ENCODE data around the gene PITX2. TPM values are rescaled to one million over a fixed set of nuclear protein-coding genes. Genes with fewer than 3 reads are reported as not detected.

PITX2 gene
- total RNA-seq, 1 experiment from 2014 or later, result 8.3 TPM

GRCh38 chr4:110628663-110629213 lies 5.9 kb upstream of the PITX2 start:
- ChIA-PET CTCF (no interaction called here), POLR2A (no interaction called here), RAD21 (ENCODE audit: low non-redundant PET in 1 of 2, low total read pairs in 2 of 2, uncharacterized antibody in 2 of 2, unreplicated experiment in 2 of 2) (no interaction called here)
- H3K4me3 ChIP-seq (replicated peaks in 1 of 2; ENCODE audit: low read depth in 1 of 2, low read length in 2 of 2), result no peak overlapping the region
- no peak overlapping the region for H3K27ac ChIP-seq (ENCODE audit: low read depth, low read length)
- no TSS peak for BruUV-seq (replicated peaks)
- H3K9ac ChIP-seq (ENCODE audit: low read length), result no peak overlapping the region
- H2AFZ ChIP-seq (ENCODE audit: low read depth, low read length, poor library complexity, severe bottlenecking), result no peak overlapping the region
- no peak overlapping the region for H3K4me2 ChIP-seq (ENCODE audit: low read length)
- no peaks in the 10 kb centered on the region for H3K27me3 ChIP-seq (ENCODE audit: insufficient read depth, low read length)
- TF ChIP-seq POLR2A (IDR thresholded peaks at IDR 0.05; ENCODE audit: borderline replicate concordance, extremely low read depth, insufficient read depth, insufficient read length), result no peak
- no peak for TF ChIP-seq SP1 (IDR thresholded peaks at IDR 0.05; ENCODE audit: low read depth)
- TF ChIP-seq CBX3 (IDR thresholded peaks at IDR 0.05; ENCODE audit: low read depth), result no peak
- no peak for TF ChIP-seq RAD21 (IDR thresholded peaks at IDR 0.05; ENCODE audit: low read depth)
- no peak for TF ChIP-seq SRF (IDR thresholded peaks at IDR 0.05; ENCODE audit: low read depth)
- no peak for TF ChIP-seq TCF7L2 (IDR thresholded peaks at IDR 0.05; ENCODE audit: borderline replicate concordance, extremely low read depth, insufficient read depth, insufficient read length)
- TF ChIP-seq MAX (IDR thresholded peaks at IDR 0.05), result no peak
- TF ChIP-seq EGR1 (IDR thresholded peaks at IDR 0.05; ENCODE audit: low read depth), result no peak
- no peak for TF ChIP-seq ZBTB33 (IDR thresholded peaks at IDR 0.05; ENCODE audit: extremely low read depth, insufficient replicate concordance, low read length)
- no peak for TF ChIP-seq REST (IDR thresholded peaks at IDR 0.05; ENCODE audit: low read depth)
- ATAC-seq (no peak), DNase-seq (ENCODE audit: low read depth, low spot score) (no peak)
- H4K20me1 ChIP-seq (ENCODE audit: insufficient read depth), result no peaks in the 10 kb centered on the region
- intact Hi-C loops (cut with micrococcal nuclease), result no loop called here
- no peaks in the 10 kb centered on the region; the same call in 1 of the 2 replicates for H3K9me2 ChIP-seq (ENCODE audit: insufficient read depth)
- H3K36me3 ChIP-seq (ENCODE audit: control insufficient read depth in 1 of 2, insufficient read depth in 2 of 2, low read length in 2 of 2), result no peaks in the 10 kb centered on the region
- H3K9me3 ChIP-seq (ENCODE audit: control insufficient read depth in 1 of 2, insufficient read depth in 1 of 2, low read depth in 1 of 2, low read length in 2 of 2), result no peaks in the 10 kb centered on the region
- H3K4me1 ChIP-seq (ENCODE audit: control insufficient read depth in 1 of 2, insufficient read depth in 2 of 2, low read length in 2 of 2), result peaks cover 0 to 8% of the 10 kb centered on the region in 2 experiments; a peak in 2 of 4 replicates
- H3K79me2 ChIP-seq (ENCODE audit: insufficient read depth, low read length), result no peaks in the 10 kb centered on the region

Data from HCT116 (cell line).